Prostate gland (tissue), 2 donors: ENCODE results near the gene CTNNA2. TPM values are rescaled to one million over a fixed set of nuclear protein-coding genes. Genes with fewer than 3 reads are reported as not detected.

Experiments
- DNase-seq: peaks from one replicate; pipeline ENCODE4 v3.0.0-alpha.2; 2019; ENCODE audit warnings: low spot score
- H3K27ac ChIP-seq, 2 donors: fragments of 200-600 bp; sonication (generic); 2 replicates each; pipeline ENCODE4 v1.5.1; 2017 to 2019
- H3K27me3 ChIP-seq: fragments of 200-600 bp; sonication (generic); replicated peaks from 2 replicates; pipeline ENCODE4 v1.5.1; 2019; ENCODE audit not compliant: insufficient read depth
- H3K36me3 ChIP-seq, 2 donors: fragments of 200-600 bp; sonication (generic); 1 replicate in 1 of 2; 2 replicates in 1 of 2; pipeline versions ENCODE4 v1.5.1 to v1.8.1; 2017 to 2019
- H3K4me1 ChIP-seq: fragments of 200-600 bp; sonication (generic); replicated peaks from 2 replicates; pipeline ENCODE4 v1.5.1; 2019
- H3K4me3 ChIP-seq, 2 donors: fragments of 200-600 bp; sonication (generic); 2 replicates each; pipeline ENCODE4 v1.5.1; 2017 to 2019
- H3K9me3 ChIP-seq: fragments of 200-600 bp; sonication (generic); 2 replicates; pipeline ENCODE4 v1.5.1; 2017
- CTCF ChIP-seq, 4 experiments: fragments of 200-600 bp in 2 of 4; fragments of 450-650 bp in 2 of 4; sonication (generic) in 2 of 4; IDR thresholded peaks; 1 replicate in 3 of 4; 2 replicates in 1 of 4; pipeline ENCODE4 v1.5.1; 2016 to 2019; ENCODE audit warnings: antibody characterized with exemption in 4 of 4, mild to moderate bottlenecking in 2 of 4, moderate library complexity in 2 of 4
- POLR2A ChIP-seq: fragments of 450-650 bp; IDR thresholded peaks from one replicate; pipeline ENCODE4 v1.6.1; 2016; ENCODE audit warnings: antibody characterized with exemption, mild to moderate bottlenecking
- POLR2AphosphoS5 ChIP-seq: sonication (generic); formaldehyde crosslinking; IDR thresholded peaks from one replicate; pipeline ENCODE4 v1.6.1; 2017; ENCODE audit warnings: antibody characterized with exemption
- WGBS: methylation state at CpG from one replicate; pipeline ENCODE4 v1.1.5; 2018; 5-methylcytosine and 5-hydroxymethylcytosine counted together
- intact Hi-C: fragments of 100-400 bp; cut with DNase I; formaldehyde crosslinking; loops from one replicate; pipeline ENCODE4 v1.14.2; 2022
- total RNA-seq, 2 donors: library from RNA; depleted of rRNA; stranded (reverse); fragments of >200 nt; gene quantifications; one replicate each; pipeline ENCODE4 v1.1.0, GENCODE V29; 2016

The CTNNA2 gene
- total RNA-seq, 2 donors from 2014 or later, result 24.3 TPM; not detected in 1

DNA sequence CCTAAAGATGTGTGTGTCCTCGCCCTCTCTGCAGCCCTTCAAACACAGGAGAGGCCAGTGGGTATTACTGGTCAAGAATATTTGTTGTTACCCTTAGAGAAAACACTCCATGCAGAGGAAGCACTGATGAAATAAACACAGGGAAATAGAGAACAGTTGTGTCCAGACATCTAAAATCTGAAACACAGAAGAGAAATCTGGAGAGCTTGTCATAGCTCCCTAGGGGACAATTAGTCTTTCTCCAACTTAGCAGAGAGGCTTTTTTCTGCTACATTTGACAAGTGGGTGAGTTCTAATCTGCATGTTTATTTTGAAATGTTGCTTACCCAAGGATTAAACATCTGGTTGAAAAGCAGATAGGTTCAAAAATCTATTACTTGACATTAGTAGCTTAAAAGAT is 190.1 kb downstream of the CTNNA2 start:
- DNase-seq, result no peak
- intact Hi-C loops, result no loop called here
- Histone ChIP-seq H3K4me1 (no peaks in the 10 kb centered on the region), H3K9me3 (no peaks in the 10 kb centered on the region), H3K27me3 (no peaks in the 10 kb centered on the region), H3K4me3 (no peak overlapping the region), H3K27ac (no peak overlapping the region), H3K36me3 (no peaks in the 10 kb centered on the region)
- WGBS, result 65% methylated on average over 1 of the region's 1 CpG
- TF ChIP-seq POLR2AphosphoS5 (no peak), POLR2A (no peak), CTCF (IDR thresholded peaks at IDR 0.05) (no peak)

GRCh38 chr2:79711098-79711497 is 198.2 kb downstream of the CTNNA2 start:
- no peaks in the 10 kb centered on the region for H3K9me3 ChIP-seq
- H3K36me3 ChIP-seq, result no peaks in the 10 kb centered on the region
- no peak overlapping the region for H3K4me3 ChIP-seq
- intact Hi-C loops, result no loop called here
- H3K27ac ChIP-seq, result no peak overlapping the region
- DNase-seq, result no peak
- no peaks in the 10 kb centered on the region for H3K27me3 ChIP-seq
- H3K4me1 ChIP-seq, result no peaks in the 10 kb centered on the region
- TF ChIP-seq POLR2A (no peak), POLR2AphosphoS5 (no peak), CTCF (IDR thresholded peaks at IDR 0.05) (no peak)

GRCh38 chr2:79713131-79713785 is 200.4 kb downstream of the CTNNA2 start:
- H3K4me3 ChIP-seq, result no peak overlapping the region
- DNase-seq, result no peak
- no peaks in the 10 kb centered on the region for H3K9me3 ChIP-seq
- H3K27me3 ChIP-seq, result no peaks in the 10 kb centered on the region
- no peaks in the 10 kb centered on the region for H3K36me3 ChIP-seq
- intact Hi-C loops, result no loop called here
- TF ChIP-seq CTCF (IDR thresholded peaks at IDR 0.05) (no peak), POLR2AphosphoS5 (no peak), POLR2A (no peak)
- no peaks in the 10 kb centered on the region for H3K4me1 ChIP-seq
- H3K27ac ChIP-seq, result no peak overlapping the region
- WGBS, result 83% methylated on average over 4 of the region's 4 CpGs

DNA sequence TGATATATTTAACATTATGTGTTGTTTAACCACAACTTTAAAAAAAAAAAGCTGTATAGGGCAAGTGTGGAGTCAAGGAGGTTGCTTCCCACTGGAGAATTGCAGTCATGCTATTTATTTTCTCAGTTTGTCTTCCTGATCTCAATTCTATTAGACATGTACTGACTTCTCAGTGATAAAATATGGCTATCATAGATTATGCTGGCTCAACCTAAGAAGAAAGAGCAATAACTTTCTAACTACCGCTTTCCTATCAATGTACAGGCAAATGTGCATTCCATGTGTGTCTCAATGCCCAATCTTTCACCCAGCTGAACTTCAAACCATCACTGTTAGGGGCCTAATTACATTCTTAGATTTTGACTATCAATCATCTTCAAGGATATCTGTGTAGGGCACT is 201.4 kb downstream of the CTNNA2 start:
- Histone ChIP-seq H3K4me3 (no peak overlapping the region), H3K27ac (no peak overlapping the region), H3K4me1 (no peaks in the 10 kb centered on the region), H3K27me3 (no peaks in the 10 kb centered on the region), H3K36me3 (no peaks in the 10 kb centered on the region), H3K9me3 (no peaks in the 10 kb centered on the region)
- intact Hi-C loops, result no loop called here
- 91% methylated on average over 1 of the region's 1 CpG for WGBS
- TF ChIP-seq POLR2A (no peak), CTCF (IDR thresholded peaks at IDR 0.05) (no peak), POLR2AphosphoS5 (no peak)
- DNase-seq, result no peak

GRCh38 chr2:79715338-79715737 is 202.5 kb downstream of the CTNNA2 start:
- TF ChIP-seq POLR2A, result no peak
- no peak for TF ChIP-seq POLR2AphosphoS5
- TF ChIP-seq CTCF (IDR thresholded peaks at IDR 0.05), result no peak
- no peaks in the 10 kb centered on the region for H3K36me3 ChIP-seq
- no peaks in the 10 kb centered on the region for H3K27me3 ChIP-seq
- no peak for DNase-seq
- no peak overlapping the region for H3K27ac ChIP-seq
- no peaks in the 10 kb centered on the region for H3K4me1 ChIP-seq
- WGBS, result 96% methylated on average over 1 of the region's 1 CpG
- H3K9me3 ChIP-seq, result no peaks in the 10 kb centered on the region
- H3K4me3 ChIP-seq, result no peak overlapping the region
- intact Hi-C loops, result no loop called here
